ENCODE measurements around the gene ITPR1.

ITPR1 gene

DNA sequence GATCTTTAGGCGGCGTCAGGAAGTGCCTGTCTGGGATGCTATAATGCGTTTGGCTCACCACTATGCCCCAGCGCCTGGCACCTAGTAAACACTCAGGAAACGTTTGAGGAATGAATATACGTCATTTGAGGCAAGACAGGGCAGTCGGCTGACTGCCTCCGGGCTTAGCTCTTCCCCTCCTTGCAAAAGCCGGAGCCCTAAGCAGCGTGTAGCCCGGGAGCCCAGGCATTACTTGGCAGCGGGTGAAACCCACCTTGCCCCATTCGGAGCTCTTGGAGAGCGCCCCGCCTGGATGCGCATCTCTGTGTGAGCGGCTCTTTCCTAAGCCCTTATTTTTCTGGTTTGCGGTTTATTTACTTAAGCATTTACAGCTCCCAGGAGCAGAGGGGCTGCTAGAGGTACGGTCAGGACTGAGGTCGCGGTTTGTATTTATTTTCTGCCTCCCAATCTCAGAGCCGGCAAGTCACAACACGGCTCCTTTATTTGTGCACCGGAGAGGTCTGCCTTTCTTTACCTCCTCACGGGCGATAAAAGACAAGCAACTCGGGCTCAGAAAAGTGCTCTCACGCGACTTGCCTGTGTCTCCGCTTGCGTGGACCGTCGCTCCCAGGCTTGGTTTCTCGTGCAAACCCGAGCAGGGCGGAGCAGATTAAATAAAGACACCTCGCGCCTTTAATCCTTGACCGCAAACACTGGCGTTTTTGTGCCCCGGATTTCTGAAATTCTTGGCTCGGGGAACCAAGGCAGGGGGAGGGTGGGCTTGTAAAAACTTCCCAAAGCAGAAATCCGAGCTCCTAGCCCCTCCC lies 737 bp upstream of the ITPR1 start:
- peak; percentile 39 for DNase-seq

DNA sequence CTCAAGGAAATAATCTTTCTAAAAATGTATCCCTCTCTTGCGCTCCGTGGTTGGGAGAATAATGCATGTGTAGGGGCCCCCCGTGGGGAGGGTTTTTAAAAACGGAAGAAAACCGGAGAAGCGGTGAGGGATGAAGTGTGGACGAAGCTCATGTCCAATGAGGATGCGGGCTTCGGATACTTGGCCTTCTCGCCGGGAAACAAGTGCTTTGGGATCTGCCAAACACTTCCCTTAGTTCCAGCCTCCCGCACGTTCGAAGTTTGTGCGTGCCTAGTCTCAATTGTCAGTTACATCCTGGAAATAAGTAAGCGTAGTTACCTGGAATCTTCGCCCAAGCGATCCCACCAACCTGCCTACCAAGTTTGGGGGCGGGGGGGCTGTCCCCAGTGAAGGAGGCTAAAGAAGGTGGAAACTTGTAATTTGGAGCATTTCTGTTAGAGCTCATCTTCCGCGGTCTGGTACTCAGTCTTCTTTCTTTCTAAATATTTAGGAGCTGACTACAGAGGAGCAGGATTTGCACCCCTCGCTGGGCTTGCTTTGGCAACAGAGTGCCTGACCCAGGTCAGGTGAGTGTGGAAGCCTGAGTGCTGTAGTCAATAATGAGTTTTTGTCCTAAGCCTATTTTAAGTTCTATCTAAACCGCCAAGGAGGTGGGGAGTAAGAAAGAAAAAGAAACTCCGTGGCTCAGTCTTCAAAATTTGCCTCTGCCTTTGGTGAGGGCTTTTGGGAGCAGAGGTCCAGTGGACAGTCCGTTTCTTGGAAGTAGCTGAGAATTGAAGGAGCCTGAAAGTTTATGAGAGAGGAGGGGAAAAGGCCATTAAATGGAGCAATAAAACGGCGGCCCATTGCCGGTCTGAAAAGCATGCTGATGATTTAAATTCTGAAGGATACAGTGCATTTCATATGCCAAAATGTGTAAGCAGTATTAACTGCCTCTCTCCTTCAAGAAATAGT lies 1.1 kb downstream of the ITPR1 start:
- no peak for DNase-seq

DNA sequence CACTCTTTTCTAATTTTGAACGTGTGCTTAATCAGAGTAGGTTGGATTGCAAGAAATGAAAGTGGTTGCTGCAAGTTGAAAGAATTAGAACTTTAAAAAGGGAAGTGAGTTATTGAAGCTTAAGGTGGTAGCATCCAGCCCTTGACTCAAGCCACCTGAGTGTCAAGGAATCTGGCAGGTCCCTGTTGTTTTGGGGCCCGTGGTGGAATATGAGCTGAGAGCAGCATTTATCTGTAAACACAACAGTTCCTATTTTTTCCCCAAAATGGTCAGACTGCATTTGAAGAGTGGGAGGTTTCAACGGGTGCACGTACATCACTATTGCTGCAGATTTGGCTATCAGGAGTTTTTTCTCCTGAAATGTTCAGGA lies 1.7 kb downstream of the ITPR1 start:
- DNase-seq: no peak

DNA sequence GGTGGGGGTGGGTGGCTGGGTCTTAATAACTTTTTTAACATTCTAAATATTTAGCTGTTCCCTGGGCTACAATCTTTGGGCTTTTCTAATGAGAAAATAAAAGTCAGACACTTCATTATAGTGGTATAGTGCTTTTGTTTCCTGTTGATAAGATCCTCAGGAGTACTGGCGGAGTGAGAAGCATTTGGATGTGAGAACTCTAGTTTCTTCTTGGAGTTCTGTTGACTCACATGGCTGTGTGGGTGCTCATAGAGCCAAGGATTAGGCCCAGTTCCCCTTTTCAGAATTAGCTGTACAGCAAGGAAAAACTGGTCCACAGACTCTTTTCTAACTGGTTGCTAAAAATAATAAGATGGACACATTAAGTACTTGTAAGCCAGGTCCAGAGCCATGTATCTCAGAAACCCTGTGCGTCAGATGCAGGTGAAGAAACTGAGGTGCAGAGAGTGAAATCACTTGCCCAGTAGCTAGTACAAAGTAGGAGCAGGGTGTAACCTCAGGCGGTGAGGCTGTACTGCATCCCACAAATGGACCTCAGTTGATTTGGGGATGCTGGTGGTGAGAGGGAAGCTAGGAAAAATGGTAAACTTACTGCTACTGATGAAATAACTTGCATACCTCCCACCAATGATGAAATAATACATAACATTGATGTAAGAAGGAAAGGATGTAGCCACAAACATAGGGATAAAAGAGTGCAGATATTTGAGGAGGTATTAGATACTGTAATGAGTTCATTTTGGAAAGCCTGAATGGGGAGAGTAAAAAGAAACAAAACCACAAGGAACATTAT lies 2.3 kb downstream of the ITPR1 start:
- DNase-seq: no peak

DNA sequence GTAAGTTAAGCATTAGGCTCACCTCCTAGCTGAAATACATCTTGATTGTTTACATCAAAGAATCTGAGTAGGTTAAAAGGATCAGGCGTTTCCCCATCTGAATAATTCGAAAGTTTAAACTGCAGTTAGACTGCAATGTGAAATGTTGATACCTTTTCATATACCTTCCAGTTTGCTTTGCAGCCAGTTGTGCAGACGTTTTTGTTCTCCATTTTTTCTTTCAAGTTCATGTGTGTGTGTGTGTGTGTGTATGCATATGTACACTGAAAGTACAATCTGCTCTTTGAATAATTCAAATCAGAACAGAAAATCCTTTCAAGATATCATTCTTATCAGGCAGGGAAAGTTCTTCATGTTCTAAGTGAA lies 2.9 kb downstream of the ITPR1 start:
- DNase-seq: no peak

DNA sequence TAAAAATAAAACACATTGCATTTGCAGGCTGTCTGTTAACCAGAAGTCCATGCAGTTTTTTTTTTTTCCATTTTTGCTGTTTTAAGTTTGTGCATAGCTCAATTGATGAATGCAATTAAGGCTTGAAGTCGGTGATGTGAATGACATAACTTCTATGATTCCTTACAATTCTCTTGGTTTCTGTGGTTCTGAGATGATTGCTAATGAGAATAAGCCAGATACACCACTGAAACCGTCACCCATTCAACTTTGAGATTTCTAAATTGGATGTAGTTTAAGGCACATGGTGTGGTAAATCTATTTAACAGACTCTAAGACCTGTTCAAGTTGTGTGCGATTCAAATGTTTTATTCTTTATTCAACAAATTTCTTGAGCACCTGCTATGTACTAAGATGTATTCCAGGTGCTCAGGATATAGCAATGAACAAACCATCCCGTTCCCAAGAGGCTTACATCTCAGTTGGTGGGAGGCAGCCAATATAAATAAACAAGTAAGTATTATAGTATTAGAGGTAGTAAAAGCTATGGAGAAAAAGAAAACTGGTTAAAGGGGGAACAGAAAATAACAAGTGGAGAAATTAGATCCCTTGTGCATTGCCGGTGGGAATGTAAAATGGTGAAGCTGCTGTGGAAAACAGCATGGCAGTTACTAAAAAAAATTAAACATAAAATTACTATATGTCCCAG lies 4.0 kb downstream of the ITPR1 start:
- DNase-seq: no peak

DNA sequence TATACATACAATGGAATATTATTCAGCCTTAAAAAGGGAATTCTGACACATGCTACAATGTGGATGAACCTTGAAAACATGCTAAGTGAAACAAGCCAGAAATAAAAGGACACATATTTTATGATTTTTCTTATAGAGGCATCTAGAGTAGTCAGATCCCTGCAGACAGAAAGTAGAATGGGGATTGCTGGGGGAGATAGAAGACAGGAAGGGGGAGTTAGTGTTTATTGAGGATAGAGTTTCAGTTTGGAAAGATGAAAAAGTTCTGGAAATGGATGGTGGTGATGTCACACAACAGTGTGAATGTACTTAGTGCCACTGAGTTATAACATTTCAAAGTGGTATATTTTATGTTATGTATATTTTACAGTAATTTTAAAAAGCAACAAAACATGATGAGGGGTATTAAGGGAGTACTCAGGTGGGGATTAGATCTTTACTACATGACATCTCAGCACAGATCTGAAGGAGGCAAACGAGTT lies 4.7 kb downstream of the ITPR1 start:
- DNase-seq: no peak

DNA sequence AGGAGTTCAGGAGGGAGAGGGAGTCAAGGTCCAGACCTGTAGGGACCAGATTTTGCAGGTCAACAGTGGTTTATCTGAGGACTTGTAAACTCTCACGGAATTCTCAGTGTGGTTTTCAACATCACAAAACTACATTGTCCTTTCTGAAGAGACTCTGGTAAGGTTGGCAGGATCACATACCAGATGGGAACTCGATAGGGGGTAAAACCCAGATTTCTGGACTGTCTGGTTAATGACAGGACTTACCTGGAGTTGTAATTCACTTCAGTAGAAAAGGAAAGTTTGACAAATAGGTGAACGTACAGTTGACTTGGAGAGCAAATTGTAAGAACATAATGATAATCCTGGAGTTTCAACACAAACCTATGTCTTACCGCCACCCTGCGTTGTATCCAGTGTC lies 5.3 kb downstream of the ITPR1 start:
- DNase-seq: no peak

DNA sequence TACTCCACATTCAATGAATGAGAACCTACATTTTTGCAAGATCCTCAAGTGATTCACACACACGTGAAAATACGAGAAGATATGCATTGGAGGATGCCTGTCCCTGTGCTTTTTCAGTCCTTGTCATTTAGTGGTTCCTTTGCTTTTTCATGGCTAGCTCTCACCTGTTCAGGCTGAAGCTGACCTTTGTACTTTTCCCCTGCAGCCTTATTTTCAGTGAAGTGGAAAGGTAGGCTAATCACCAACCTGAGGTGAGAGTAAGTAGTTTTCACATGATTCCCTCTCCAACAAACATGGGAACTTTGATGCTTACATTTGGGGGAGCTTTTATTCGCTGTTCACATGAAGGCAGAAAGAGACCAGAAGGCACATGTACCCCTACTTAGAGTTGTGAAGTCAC lies 8.3 kb downstream of the ITPR1 start:
- no peak for DNase-seq

DNA sequence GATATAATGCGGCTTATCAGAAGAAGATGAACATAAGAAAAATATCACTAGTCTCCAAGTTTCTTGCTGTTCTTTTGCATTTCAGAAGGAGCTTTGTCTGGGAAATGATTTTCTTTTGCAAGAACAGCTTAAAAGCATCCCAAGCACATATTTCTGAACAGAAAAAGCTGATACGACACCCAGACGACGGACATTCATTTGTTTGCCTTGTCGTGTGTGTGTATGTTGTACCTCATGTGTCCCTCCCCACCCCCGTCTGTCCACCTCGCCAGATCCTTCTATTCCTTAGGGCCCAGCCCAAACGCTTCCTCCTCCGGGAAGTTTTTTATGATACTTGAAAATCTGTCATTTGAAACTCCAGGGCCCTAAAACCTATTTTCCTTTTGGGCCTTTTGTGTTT lies 8.8 kb downstream of the ITPR1 start:
- DNase-seq: no peak

DNA sequence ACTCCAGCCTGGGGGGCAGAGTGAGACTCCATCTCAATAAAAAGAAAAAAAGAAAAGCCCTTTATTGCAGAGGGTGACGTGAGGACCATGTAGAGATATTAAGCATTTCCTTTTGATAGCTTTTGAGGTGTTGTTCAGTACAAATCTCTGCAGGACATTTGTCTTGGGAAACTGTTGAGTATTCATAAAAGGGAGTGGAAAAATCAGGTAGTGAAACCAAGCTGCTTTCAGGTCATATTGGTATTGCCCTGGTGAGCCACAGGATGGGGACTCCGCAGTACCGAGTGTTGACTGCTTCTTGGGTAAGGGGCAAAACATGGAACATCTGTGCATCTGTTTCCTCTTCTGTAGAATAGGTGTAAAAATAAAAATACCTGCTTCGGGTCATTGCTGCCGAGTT lies 9.9 kb downstream of the ITPR1 start:
- no peak for DNase-seq

DNA sequence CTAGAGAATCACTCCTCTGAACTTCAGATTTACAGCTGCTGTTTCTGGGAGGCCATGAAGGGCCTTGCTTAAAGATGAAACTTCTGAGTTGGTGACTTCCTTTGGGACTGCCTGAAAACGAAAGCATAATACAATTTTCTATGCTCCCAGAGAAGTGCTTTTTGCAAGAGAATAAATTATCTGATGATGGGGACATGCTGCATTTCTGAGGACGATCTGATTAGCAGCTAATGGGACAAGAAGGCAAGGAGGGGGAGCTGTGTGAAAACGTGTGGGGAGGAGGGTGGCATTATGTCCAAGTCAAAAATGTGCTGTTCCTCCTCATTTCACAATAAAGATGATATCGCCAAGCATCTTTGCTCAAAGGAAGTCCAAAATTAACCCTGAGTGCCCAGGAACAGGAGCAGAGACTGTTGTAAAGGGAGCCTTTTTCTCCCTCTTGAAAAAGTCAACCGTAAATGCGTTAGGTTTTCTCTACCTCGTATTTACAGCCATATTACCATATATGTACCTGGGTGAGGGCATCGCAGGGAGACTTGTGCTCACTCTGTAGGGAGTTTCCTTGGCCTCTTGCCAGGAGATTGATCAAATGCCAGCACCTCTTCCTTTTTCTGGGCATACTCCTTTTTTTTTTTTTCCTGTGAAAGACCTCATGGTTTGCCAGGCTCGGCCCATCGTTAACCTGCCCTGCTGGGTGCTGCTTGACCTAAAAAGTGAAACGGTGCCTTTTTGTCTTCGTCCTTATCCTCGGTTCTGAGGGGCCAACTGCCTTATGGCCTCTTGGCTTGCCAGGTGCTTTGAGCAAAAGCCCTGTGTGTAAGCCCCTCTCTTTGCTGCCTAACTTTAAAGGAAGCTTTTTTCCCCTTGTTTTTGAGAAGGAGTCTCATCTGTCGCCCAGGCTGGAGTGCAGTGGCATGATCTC lies 11.5 kb downstream of the ITPR1 start:
- no peak for DNase-seq

DNA sequence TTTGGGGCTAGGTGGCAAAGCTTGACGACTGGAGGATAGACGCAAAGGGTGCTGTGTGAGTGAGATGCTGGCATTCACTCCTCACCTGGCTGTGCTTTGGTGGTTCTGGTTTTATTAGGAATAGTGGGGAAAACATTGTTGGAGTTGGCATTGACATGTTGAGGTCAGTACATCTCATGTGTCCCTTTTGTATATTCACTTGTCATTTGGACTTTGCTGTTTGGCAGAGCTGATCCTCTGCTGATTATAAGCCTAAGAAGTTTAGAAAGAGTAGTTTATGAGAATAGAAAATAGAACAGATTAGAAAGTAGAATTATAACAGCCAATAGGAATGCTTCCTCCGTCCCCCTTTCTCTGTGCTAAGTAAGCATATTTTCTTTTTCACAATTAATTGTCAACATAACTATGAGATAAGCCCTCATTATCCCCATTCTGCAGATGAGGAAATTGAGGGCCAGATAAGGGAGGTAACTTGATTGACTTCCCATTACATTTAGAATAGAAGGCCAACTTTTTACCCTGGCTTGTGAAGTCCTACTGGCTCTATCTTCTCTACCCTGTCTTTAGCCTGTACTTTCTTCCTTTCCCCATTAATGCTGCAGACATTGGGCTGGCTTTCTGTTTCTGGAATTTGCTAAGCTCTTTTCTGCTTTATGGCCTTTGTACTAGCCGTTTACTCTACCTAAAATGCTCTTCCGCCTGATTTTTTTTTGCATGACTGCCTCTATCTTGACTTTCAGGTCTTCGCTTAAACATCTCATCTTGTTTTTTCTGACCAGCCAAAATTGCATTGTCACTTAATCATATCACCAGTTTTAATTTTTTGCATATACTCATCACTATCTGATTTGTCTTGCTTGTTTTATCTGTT lies 12.8 kb downstream of the ITPR1 start:
- DNase-seq: no peak

DNA sequence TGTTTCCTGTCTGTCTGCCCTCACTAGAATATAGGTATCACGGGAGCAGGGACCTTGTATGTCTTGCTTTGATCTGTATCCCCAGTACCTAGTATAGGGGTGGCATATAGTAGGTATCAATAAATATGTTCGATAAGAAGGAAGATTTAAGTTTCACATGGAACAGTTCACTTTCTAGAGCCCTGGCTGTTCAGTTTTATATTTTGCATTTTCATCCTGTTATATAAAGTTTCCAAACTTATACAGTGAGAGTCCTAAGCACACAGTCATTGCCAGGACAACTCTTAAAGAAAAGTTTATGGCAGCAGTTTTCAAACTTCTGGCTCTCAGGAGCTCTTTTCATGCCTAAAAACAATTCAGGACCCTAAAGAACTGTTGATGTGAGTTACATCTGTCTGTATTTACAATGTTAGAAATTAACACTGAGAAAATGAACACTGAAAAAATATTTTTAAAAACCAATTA lies 13.4 kb downstream of the ITPR1 start:
- no peak for DNase-seq

DNA sequence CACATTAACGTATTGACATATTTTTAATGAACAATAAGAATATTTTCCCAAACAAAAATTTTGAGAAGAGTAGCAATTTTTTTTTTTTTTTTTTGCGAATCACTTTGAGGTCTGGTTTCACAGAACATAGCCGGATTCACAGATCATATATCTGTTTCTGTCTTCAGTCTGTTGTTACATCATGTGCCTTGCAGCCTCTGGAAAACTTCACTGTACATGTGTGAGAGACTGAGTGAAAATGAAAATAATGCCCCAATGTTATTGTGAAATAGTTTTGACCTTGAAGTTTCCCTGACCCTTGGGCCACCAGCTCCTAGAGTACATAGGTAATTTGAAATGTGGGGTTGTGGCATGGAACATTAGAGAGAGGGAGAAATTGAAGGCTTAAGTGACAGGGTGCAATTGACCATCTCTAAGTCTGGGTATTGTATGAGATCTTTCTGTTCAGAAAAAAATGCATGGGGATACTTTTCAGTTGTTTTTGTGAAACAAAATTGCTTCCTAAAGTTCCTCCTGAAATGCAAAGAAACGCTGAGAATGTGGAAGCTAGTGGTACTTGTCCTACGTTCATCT lies 14.0 kb downstream of the ITPR1 start:
- DNase-seq: no peak

DNA sequence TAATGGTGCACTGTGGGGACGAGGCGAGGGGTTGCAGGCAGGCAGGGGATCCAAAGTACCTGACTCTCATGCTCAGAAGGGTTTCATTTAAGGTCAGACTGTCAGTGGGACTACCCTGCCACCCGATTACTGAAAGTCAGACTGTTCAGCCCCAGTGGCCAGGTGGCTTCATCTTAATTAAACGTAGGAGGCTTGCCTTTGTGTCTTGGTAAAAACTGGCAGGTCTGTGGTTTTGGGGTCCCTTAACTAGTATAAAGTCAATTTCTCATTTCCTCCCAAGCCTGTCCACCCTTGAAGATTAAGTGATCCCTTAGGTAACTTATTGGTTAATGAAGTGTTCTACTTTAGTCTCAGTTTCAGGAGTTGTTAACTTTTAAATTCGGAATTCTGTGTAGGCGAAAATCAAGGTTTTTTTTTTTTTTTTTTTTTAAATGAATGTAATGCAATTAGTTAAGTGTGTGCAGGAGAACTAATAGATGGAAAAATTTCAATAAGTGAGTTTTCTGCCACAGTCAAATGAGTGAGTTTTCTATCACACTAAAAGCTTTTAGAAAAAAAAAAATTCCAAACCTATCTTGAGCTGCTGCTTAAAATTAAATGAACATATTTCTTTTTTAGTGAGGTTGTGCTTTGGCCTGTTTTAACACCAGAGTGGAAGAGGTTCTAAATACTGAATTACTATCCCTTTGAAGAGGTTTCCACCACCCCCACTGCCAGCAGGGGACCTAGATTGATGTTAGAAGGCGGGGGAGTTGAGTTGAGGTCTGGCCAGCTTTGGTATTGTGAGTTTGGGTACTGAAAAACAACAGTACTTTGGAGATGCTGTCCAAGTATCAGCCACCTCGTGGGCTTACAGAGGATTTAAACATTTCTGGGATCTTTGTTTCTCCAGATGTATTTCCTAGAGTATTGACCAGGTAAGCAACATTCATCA lies 15.2 kb downstream of the ITPR1 start:
- DNase-seq: no peak

DNA sequence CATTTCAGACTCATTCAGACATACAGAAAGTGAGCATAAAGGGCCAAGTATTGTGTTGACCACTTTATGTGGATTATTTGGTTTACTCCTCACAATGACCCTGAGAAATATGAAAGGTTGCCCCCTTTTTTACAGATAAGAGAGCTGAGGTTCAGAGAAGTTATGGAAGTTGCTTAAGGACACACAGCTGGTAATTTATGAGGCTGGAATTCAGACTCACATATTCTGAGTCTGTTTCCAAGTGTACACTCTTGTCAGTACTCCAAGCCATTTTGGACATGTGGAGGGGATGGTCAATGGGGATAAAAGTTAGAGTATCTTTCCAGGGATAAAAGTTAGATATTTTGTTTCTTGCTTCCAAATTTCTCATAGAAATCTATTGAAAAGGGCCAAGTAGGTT lies 15.9 kb downstream of the ITPR1 start:
- no peak for DNase-seq

DNA sequence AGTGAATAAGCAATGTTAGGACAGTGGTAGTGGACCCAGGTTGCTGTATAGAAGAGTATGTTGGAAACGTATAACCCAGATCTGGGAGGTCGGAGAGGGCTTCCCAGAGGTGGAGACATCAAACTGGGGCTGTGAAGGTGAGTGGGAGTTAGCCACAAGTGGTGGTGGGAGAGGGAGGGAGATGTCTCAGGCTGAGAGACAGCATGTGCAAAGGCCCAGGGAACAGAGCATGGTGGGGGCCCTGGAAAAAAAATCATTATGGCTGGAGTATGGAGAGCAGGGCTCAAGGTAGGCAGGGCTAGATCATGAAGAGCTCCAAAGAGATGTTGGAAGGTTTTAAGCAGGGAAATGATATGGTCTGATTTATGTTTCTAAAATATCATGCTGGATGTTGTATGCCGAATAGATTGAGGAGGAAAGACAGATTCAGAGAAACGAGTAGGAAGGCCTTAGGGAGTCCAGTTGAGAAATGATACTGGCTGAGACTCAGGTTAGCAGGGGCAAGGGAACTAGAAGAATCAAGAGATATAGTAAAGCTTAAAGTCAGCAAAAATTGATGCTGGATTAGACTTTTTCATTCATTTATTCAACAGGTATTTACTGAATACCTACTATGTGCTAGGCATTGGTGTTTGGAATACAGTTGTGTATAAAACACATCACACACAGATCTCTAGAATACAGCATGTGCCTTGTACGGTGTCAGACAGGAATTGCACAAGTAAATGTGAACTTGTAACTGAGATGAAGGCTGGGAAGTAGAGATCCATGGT lies 17.0 kb downstream of the ITPR1 start:
- DNase-seq: no peak

Data from NCI-H510A treated with DMSO at 0.1 percent for 48 hours (cell line).